K562 (cell line): ENCODE data around the gene RGS13. TPM values are rescaled to one million over a fixed set of nuclear protein-coding genes. Genes with fewer than 3 reads are reported as not detected.

Experiments
- ATAC-seq: fragments of 200-7000 bp; cut with Tn5 transposase; 3 replicates; pipeline ENCODE4 v1.9.1; 2020; ENCODE audit warnings: moderate library complexity
- BruUV-seq: library from RNA; stranded (reverse); fragments of 400-500 nt; replicated peaks from 2 replicates; lab custom pipeline; 2021; lab: Mats Ljungman, UMichigan
- CTCF ChIA-PET: fragments of 300-600 bp; formaldehyde crosslinking; extraction: SDS; loops from one replicate; lab custom pipeline; 2021; ENCODE audit warnings: low intra/inter-chr PET ratio; lab: Yijun Ruan, JAX
- POLR2A ChIA-PET: fragments of 300-600, 350-650 bp; sonication (Branson Sonifier 250); formaldehyde crosslinking; extraction: SDS; loops from one replicate; lab custom pipeline; 2021; ENCODE audit warnings: antibody characterized with exemption, inconsistent platforms; lab: Yijun Ruan, JAX
- DNase-seq, 4 experiments: peaks; one replicate each; pipeline versions ENCODE4 v3.0.0 to v3.0.0-alpha.2; 2011 to 2018; ENCODE audit warnings: low spot score in 3 of 4, mixed read lengths in 3 of 4; ENCODE audit errors: extremely low read depth in 1 of 4
- FAIRE-seq: peaks from 2 replicates; lab custom pipeline; 2011; peaks lifted over from hg19 to GRCh38; lab: Jason Lieb, UNC
- H2AFZ ChIP-seq: 2 replicates; pipeline ENCODE4 v1.6.0; 2011; ENCODE audit warnings: low read depth, low read length, control low read depth, inconsistent platforms
- H3K27ac ChIP-seq: fragments of 200-600 bp; 3 replicates; pipeline ENCODE4 v1.8.0; 2011; ENCODE audit warnings: low read depth, mild to moderate bottlenecking, control low read depth, inconsistent platforms, low read length, moderate library complexity, mixed read lengths; ENCODE audit errors: extremely low read depth
- H3K27me3 ChIP-seq, 2 experiments: fragments of 300-600 bp in 1 of 2; 2 replicates in 1 of 2; 3 replicates in 1 of 2; pipeline versions ENCODE4 v1.6.0 to v1.8.0; 2011; ENCODE audit warnings: inconsistent platforms in 2 of 2, low read length in 2 of 2, mild to moderate bottlenecking in 1 of 2, mixed read lengths in 1 of 2, moderate library complexity in 1 of 2; ENCODE audit not compliant: control insufficient read depth in 2 of 2, insufficient read depth in 2 of 2
- H3K36me3 ChIP-seq: fragments of 300-600 bp; 3 replicates; pipeline ENCODE4 v1.8.0; 2011; ENCODE audit warnings: mild to moderate bottlenecking, low read length, inconsistent platforms; ENCODE audit not compliant: control insufficient read depth, insufficient read depth
- H3K4me1 ChIP-seq, 2 experiments: fragments of 200-600 bp in 1 of 2; replicated peaks in 1 of 2; 2 replicates in 1 of 2; 3 replicates in 1 of 2; pipeline versions ENCODE4 v1.5.1 to v1.8.0; 2011; ENCODE audit warnings: inconsistent platforms in 2 of 2, low read length in 2 of 2, mild to moderate bottlenecking in 1 of 2, mixed read lengths in 1 of 2, moderate library complexity in 1 of 2; ENCODE audit not compliant: control insufficient read depth in 2 of 2, insufficient read depth in 2 of 2
- H3K4me2 ChIP-seq: 2 replicates; pipeline ENCODE4 v1.6.1; 2011; ENCODE audit warnings: low read length, control low read depth, inconsistent platforms, mixed read lengths; ENCODE audit not compliant: insufficient read depth
- H3K4me3 ChIP-seq: fragments of 200-600 bp; sonication (generic), shearing (Covaris generic); 2 replicates; pipeline ENCODE4 v1.5.1; 2016; ENCODE audit warnings: control low read depth, inconsistent platforms
- H3K79me2 ChIP-seq: fragments of 200-600 bp; 3 replicates; pipeline ENCODE4 v1.8.0; 2011; ENCODE audit warnings: low read length, inconsistent platforms; ENCODE audit not compliant: control insufficient read depth, insufficient read depth
- H3K9ac ChIP-seq, 2 experiments: 2 replicates each; pipeline versions ENCODE4 v1.6.0 to v1.6.1; 2011; ENCODE audit warnings: low read depth in 2 of 2, low read length in 2 of 2, control low read depth in 1 of 2, inconsistent platforms in 1 of 2, mild to moderate bottlenecking in 1 of 2, mixed read lengths in 1 of 2; ENCODE audit not compliant: insufficient read depth in 1 of 2
- H3K9me1 ChIP-seq: one replicate; pipeline ENCODE4 v1.6.0; 2011; ENCODE audit warnings: inconsistent platforms, mild to moderate bottlenecking, low read length, moderate library complexity; ENCODE audit not compliant: control insufficient read depth, insufficient read depth
- H3K9me3 ChIP-seq: replicated peaks from 2 replicates; pipeline ENCODE4 v1.5.1; 2011; ENCODE audit warnings: low read depth, low read length, inconsistent platforms; ENCODE audit not compliant: control insufficient read depth, insufficient read depth
- H4K20me1 ChIP-seq: replicated peaks from 2 replicates; pipeline ENCODE4 v1.6.1; 2011; ENCODE audit warnings: low read length, inconsistent platforms, mixed read lengths; ENCODE audit not compliant: control insufficient read depth, insufficient read depth
- HNRNPLL ChIP-seq: fragments of 200-400 bp; formaldehyde crosslinking; IDR thresholded peaks from 2 replicates; pipeline ENCODE4 v1.6.1; 2017; ENCODE audit warnings: low read length, low read depth, mild to moderate bottlenecking; ENCODE audit not compliant: poor library complexity, severe bottlenecking
- SMARCB1 ChIP-seq: IDR thresholded peaks from 2 replicates; pipeline ENCODE4 v1.6.1; 2011; ENCODE audit warnings: improper control_type of control experiment, low read depth; ENCODE audit not compliant: insufficient read length
- STAT6 ChIP-seq: sonication (generic); formaldehyde crosslinking; IDR thresholded peaks from 2 replicates; pipeline ENCODE4 v1.8.1; 2023; ENCODE audit warnings: mild to moderate bottlenecking, missing genetic modification reagents
- WGBS: fragments of 100-300 bp; shearing (Covaris generic); methylation state at CpG from one replicate; pipeline ENCODE4 v1.1.6; 2016; ENCODE audit warnings: low coverage, mixed read lengths; ENCODE audit not compliant: insufficient coverage; ENCODE audit errors: missing lambda C conversion rate; 5-methylcytosine and 5-hydroxymethylcytosine counted together
- in situ Hi-C: fragments of 300-500 bp; cut with MboI; formaldehyde crosslinking; loops from 4 replicates; pipeline ENCODE4 v1.15.0; 2018; ENCODE audit warnings: inconsistent platforms, mixed read lengths
- intact Hi-C: fragments of 100-400 bp; cut with micrococcal nuclease; formaldehyde crosslinking; loops from 2 replicates; pipeline ENCODE4 v1.14.2; 2022
- polyA plus RNA-seq, 8 experiments: library from polyadenylated mRNA; depleted of rRNA in 4 of 8; stranded (reverse) in 5 of 8; unstranded in 3 of 8; fragments of >200 nt; fragmentation: Nextera tagmentation in 2 of 8; fragmentation: Illumina TruSeq in 1 of 8; extraction: Ambion mirVana in 2 of 8; extraction: Trizol in 1 of 8; gene quantifications; 2 replicates each; pipeline versions ENCODE4 v1.2.1 to v1.2.3, GENCODE V29; 2011 to 2014; ENCODE audit warnings: inconsistent platforms in 1 of 8, missing spikeins in 1 of 8
- total RNA-seq, 7 experiments: library from RNA; depleted of rRNA in 6 of 7; stranded (reverse); fragments of >200 nt in 6 of 7; fragmentation: Illumina TruSeq in 2 of 7; extraction: Trizol in 2 of 7; gene quantifications; 2 replicates each; pipeline versions ENCODE4 v1.2.1 to v1.2.3, GENCODE V29; 2011 to 2021; ENCODE audit warnings: low replicate concordance in 1 of 7

RGS13 gene
- total and polyA plus RNA-seq, 9 of the 15 experiments (the other 6 are each of a cell fraction or from before 2014, with no cell fraction given): not detected

DNA sequence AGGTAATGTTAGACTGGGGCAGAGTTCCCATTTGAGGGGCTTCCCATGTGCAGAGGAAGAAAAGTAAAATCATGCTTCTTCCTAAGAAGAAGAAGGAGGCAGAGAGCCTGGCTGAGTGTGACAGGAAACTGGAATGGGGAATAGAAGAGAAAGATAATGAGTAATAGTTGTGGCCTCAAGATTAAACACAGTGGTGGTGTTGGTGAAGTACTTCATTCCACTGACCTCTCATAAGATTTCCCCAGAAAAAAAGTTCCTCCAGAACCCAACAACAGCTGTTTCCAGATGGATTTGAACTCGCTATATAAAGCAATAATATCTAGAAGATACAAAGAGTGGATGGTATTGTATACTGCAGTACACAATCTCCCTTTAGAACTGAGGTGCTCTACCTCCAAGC lies 47.4 kb upstream of the RGS13 start:
- 0% methylated on average over 1 of the region's 1 CpG for WGBS
- no peak for DNase-seq

More for the DNA sequence above, 47.4 kb upstream of the RGS13 start:
- no peak overlapping the region for H3K9ac ChIP-seq
- no peaks in the 10 kb centered on the region for H3K9me1 ChIP-seq
- no peaks in the 10 kb centered on the region for H3K4me1 ChIP-seq
- H2AFZ ChIP-seq: no peak overlapping the region
- H3K4me2 ChIP-seq: no peak overlapping the region
- no peak for ATAC-seq
- no peak for FAIRE-seq
- no TSS peak for BruUV-seq
- CTCF ChIA-PET: no interaction called here
- no peaks in the 10 kb centered on the region for H3K27me3 ChIP-seq
- intact Hi-C loops (no loop called here), in situ Hi-C loops (no loop called here)
- TF ChIP-seq HNRNPLL: no peak
- no peak for TF ChIP-seq SMARCB1
- no peak for TF ChIP-seq STAT6 (CRISPR knock-in tag)
- H4K20me1 ChIP-seq: no peaks in the 10 kb centered on the region
- no peak overlapping the region for H3K27ac ChIP-seq
- POLR2A ChIA-PET: no interaction called here
- H3K79me2 ChIP-seq: no peaks in the 10 kb centered on the region
- H3K36me3 ChIP-seq: no peaks in the 10 kb centered on the region
- no peaks in the 10 kb centered on the region for H3K9me3 ChIP-seq
- no peak overlapping the region for H3K4me3 ChIP-seq
